NB4 (cell line): ENCODE data around the gene RBBP8.

Experiments
- MYC ChIP-seq: IDR thresholded peaks from 2 replicates; pipeline ENCODE4 v1.6.1; 2011; ENCODE audit warnings: low read depth, low read length
- POLR2A ChIP-seq: IDR thresholded peaks from 2 replicates; pipeline ENCODE4 v1.6.1; 2011; ENCODE audit warnings: mild to moderate bottlenecking; ENCODE audit not compliant: insufficient read length; ENCODE audit errors: extremely low read depth
- TF ChIP-seq, protein P1 (sequence below): IDR thresholded peaks from one replicate; pipeline ENCODE4 v1.5.1; 2012; ENCODE audit warnings: low read depth, low read length

- TF ChIP-seq, protein P1, sequence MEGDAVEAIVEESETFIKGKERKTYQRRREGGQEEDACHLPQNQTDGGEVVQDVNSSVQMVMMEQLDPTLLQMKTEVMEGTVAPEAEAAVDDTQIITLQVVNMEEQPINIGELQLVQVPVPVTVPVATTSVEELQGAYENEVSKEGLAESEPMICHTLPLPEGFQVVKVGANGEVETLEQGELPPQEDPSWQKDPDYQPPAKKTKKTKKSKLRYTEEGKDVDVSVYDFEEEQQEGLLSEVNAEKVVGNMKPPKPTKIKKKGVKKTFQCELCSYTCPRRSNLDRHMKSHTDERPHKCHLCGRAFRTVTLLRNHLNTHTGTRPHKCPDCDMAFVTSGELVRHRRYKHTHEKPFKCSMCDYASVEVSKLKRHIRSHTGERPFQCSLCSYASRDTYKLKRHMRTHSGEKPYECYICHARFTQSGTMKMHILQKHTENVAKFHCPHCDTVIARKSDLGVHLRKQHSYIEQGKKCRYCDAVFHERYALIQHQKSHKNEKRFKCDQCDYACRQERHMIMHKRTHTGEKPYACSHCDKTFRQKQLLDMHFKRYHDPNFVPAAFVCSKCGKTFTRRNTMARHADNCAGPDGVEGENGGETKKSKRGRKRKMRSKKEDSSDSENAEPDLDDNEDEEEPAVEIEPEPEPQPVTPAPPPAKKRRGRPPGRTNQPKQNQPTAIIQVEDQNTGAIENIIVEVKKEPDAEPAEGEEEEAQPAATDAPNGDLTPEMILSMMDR: no peak
- no peak for TF ChIP-seq POLR2A
- TF ChIP-seq MYC: no peak
These were observed 105.6 kb downstream of the RBBP8 start for GRCh38 chr18:23038712-23039111.
